GM21515 (cell line): ENCODE measurements around the gene GCKR.
A peak's percentile ranks its signal among the peaks of the same experiment; 100 is the strongest.

Source experiments
- ATAC-seq: cut with Tn5 transposase; IDR thresholded peaks from one replicate; pipeline ENCODE4 v1.9.1; 2021; ENCODE audit not compliant: unreplicated experiment

GCKR gene, protein sequence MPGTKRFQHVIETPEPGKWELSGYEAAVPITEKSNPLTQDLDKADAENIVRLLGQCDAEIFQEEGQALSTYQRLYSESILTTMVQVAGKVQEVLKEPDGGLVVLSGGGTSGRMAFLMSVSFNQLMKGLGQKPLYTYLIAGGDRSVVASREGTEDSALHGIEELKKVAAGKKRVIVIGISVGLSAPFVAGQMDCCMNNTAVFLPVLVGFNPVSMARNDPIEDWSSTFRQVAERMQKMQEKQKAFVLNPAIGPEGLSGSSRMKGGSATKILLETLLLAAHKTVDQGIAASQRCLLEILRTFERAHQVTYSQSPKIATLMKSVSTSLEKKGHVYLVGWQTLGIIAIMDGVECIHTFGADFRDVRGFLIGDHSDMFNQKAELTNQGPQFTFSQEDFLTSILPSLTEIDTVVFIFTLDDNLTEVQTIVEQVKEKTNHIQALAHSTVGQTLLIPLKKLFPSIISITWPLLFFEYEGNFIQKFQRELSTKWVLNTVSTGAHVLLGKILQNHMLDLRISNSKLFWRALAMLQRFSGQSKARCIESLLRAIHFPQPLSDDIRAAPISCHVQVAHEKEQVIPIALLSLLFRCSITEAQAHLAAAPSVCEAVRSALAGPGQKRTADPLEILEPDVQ

DNA sequence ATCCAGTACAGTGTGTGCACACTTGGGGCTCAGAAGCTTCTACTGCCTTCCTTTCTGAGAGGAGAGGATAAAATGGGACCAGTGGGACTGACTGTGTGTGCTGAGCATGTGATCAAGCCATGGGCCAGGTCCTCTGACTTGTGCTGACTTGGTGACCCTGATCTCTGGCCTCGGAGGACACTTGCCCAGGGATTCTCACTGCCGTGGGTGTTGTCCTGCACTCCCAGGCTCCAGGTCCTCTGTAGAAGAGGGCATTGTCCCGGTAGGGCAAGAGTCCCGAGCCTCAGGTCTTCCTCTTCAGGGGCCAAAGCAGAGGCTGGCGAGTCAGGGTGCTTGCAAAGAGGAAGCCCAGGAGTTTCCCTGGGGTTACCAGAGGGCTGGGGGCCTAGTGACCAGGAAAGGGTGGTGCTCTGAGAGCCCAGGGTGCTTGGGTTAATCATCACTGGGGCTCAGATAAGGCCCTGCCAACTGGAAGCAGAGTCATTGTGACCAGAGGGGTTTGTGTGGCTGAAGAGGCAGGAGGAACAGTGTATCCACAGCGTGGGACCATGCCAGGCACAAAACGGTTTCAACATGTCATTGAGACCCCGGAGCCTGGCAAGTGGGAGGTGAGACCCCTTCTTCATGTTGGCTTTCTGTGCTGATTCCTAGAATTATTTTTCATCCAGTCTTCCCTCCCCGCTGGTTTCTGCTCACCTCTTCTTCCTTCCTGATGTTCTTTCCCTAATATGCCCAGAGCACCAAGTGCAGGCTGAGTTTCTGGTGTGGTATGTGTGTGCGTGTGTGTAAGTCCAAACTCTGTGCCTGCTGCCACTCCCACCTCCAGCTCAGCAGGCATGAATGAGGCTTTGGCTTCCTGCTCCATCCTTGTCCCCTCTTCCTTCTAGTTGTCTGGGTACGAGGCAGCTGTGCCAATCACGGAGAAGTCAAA lies at the start of gene GCKR:
Gene GCKR (plus strand): TSS at position 483 of the 931 bp plus-strand sequence. CDS start 66 bp downstream, at position 549.
- no peak for ATAC-seq

DNA sequence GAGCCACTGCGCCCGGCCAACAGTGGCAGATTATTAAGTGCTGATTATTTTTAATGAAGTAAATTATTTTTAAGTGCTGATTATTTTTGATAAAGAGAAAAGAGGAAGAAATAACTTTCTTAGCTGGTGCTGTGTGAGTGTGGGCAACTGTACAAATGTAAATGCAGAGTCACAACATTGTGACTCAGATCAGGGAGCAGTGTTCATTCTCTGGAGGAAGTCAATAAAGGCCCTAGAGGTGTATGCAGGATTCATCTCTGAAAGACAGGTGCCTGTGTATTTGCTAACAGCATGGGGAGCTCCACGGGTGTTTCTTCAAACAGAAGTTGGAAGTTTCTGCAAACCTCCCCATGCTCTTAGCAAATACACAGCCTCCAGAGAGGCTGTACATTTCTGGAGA lies 48.3 kb upstream of the GCKR start:
- no peak for ATAC-seq

DNA sequence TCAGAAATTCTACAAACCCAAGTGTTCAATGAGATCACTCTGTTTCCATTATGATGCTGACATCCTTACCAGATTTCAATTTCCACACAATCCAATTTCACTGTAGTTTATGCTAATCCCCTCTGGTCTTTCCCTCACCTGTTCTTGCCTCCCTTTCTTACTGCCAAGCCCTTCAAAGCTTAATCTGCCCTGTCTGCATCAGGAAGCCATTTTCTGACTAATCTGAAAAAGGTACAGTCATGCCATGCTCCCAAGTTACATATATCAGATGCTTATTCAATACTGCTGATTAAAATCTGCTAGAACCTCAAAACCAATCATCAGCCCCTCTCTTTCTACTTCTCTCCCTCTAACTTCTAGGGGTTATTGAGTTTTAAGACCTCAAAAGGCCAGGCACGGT lies 45.5 kb upstream of the GCKR start:
- ATAC-seq = no peak

DNA sequence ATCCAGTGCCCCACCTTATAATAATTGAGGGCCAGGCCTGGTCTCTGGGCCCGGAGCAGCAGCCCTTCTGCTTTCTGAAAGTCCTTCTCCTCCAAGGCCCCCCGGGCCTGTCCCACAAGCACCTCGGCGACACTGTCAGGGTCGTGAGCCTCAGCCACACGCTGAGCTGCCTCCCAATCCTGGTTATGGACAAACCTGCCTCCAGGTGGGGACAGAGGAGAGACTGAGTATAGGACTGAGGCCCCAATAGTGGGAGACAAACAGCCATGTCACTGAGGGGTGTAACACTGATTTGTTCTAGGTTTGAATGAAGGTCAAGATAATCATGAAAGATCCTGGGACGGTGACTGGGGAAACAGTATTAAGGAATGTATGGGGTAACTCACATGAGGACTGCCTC lies 42.7 kb upstream of the GCKR start:
- no peak for ATAC-seq

DNA sequence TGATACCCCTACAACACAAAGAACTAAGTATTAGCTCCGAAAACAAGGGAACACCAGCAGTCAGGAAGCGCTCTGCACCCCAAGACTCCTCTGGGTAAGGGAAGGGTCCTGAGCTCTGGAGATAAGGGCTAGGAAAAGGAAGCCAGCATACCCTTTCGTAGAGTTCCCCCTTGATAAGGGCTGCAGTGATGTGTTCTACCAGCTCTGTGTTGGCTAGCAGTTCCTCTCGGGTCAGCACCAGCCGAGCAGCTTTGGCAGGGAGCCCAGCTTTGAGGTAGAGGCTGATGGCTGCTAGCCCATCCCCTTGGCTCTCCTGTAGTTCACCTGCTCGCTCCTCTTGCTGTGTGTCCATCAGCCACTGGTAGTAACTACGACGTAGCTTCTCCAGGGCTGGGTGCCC lies 35.5 kb upstream of the GCKR start:
- no peak for ATAC-seq

DNA sequence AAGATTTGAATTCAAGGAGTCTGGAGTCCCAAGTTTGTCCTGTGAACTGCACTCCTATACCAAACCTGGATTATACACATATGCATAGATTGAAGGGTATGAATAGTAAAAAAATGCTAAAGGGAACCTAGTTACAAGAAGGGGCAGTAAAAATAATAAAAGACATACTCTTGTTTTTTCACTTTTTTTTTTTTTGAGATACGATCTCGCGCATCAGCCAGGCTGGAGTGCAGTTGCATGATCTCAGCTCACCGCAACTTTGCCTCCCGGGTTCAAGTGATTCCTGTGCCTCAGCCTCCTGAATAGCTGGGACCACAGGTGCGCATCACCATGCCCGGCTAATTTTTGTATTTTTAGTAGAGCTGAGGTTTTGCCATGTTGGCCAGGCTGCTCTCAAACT lies 32.2 kb upstream of the GCKR start:
- no peak for ATAC-seq

DNA sequence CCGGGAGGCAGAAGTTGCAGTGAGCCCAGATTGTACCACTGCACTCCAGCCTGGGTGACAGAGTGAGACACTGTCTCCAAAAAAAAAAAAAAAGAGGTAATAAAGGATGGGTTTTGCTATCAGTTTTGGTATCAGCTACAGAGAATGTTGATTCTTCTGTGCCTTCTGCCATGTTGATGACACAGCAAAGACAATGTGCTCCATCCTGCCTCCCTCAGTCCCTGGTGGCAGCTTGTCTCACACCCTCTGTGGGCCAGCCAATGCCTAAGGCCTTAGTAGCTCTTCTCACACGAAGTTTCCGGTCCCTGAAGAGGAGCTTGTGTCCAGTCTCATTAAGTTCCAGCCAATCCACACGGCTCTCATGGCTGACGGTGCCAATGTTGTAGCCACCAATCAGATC lies 24.7 kb upstream of the GCKR start:
- no peak for ATAC-seq

DNA sequence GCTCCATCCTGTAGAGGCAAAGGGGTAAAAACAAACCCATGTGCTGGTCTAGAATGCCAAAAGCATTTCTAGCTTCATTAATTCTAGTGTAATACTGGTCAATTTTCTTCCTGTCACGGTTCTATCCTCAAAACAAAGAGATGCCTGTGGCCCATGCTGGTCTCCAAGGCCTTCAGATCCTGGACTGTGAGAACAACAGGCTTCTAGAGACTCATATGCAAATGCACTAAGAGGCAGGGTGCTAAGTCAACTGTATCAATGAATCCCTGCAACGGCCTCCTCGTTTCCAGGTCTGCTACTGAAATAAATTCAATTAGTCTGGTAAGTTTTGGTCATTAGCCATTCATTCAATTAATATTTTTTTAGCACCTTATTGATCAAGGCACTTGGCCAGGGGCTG lies 11.1 kb upstream of the GCKR start:
- no peak for ATAC-seq

DNA sequence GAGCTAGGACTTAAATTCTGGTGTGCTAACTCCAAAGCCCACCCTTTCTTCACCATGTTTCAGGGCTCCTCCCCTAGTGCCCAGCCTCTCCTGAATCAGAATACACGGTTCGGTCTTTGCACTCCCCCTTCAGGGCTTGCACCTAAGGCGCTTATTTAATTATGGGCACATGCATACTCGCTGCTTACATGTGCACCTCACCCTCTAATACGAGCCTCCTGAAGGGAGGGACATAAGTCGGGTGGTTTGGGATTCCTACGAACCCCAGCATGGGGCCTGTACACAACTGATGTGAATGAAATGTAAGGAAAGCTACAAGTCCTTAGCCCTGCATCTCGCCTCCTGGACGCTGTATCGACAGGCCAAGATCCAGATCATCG lies 7.5 kb upstream of the GCKR start:
- ATAC-seq = no peak

DNA sequence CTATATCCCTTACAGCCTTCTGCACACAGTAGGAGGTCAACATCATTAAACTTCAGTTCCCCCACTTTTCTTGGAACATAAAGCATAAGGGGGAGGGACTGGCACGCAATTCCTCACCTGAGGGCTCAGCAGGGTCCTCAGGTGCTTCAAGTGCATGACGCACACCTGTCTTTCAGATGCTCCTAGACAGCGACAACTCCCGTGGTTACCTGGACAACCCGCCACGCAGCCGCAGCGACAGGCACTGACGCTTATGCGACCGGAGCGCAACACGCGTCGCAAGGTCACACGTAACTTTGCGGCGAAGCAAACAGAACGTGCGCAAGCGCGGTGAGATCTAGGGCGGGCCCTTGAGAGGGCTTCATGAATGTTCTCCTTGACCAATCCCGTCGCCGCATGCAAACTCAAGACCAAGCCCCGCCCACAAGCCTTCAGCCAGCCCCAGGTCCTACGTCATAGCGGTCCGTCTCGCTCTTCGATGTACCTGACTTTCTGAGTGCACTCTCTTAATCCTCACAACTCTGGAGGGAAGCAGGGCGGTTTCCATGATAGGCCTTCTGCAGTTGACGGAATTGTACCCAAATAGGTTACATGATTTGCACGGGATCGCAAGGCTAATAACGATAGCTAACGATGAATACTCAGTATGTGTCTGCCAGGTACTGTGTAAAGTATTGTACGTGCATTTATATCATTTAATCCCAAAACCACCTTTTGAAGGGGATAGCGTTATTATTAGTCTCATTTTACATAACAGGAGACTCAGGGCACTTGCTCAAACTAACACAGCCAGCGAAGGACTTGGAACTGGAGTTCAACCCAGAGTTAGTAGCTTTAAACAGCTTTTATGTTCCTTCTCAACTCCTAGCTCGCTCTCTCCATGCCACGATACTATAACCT lies 6.9 kb upstream of the GCKR start, which contains the start of gene IFT172:
Gene IFT172 (minus strand): TSS at position 246 of the 900 bp plus-strand sequence. CDS start 90 bp downstream, at position 156.
- ATAC-seq = peak; percentile 92

DNA sequence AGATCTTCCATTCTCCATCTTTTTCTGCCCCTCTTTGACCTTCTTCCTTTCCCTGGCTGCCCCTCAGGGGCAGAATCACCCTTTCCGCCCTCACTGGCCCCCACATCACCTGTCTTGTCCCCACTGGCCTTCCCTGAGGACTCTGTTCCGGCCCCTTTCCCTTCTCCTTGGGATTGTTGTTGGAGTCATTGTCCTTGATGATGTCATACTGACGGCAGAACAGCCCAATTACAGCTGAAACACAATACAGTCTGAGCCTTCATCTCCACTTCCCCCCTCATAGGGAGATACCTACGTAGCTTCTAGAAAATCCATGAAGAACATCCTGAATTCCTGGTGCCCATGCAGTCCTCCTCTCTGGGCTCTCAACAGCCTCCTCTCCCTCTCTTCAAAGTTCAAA lies 4.1 kb upstream of the GCKR start:
- ATAC-seq = no peak

DNA sequence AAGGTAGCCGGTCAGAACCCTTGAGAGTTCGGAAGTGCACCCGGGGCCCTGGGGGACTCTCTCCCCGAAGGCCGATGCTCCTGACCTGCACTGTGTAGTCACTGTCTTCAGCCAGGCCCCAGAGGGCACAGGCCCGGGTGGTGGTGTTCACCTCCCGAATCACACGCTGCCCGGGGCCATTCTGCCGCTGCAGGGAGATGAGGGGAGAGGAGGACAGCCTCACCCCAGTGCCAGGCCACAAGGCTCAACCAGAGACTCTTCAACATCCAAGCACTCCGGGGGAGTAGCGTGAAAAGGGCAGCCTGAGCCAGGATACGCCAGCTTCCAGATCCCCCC lies 2.7 kb upstream of the GCKR start:
- no peak for ATAC-seq

DNA sequence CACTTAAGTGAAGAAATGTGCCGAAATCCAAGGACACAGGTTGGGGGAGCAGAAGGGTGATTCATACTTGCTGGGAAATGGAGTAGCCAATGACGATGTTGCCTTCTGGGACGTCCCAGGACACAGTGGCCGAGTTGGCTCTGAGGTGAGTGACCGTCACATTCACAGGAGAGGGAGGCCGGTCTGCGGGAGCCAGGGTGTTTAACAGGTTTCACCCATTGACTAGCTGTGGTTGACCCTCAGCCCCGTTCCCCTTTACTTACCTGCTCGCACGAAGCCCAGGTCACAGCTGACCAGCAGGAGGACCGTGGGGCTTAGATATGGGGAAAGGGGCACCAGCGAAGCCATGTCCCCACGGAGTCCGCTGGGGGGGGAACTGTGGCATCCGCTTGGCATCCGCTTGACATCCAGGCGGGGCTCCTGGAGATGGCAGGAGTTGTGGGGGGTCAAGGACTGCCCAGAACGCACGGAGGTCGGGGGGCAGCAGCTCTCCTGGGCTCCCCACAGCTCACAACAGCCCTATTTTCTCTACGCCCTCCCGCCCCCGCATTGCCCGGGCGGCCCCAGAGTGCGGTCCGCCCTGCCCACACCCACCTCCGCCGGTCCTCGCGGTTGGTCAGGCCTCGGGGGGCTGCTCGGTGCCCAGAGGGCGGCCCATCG lies 2.2 kb upstream of the GCKR start:
- ATAC-seq = no peak

DNA sequence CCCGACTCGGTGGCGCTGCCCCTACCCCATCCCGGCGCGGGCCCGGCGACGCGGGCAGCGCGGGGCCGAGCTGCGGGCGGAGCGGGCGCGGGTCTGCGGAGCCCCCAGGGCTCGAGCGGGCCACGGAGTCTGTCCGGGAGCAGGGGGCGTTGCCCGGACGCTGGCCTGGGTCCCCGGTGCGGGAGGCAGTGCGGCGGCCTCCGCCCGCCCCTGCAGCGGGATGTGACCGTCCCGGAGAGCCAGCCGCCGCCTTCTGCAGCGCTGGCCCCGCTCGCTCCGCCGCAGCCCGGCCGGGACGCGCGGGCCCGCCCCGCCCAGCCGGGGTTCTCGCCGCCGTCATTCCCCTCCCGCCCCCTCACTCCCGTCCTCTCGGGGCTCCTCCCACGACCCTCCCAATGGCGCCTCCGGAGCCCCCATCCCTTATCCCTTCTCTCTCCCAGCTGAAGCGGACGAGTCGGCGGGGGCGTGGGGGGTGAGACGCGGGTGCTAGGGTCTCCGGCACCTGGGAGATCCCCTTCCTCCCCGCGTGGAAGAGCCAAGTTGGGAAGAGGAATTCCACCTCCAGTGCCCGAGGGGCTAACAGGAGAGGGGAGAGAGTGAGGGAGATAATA lies 1.6 kb upstream of the GCKR start, which contains the start of gene FNDC4:
Gene FNDC4 (minus strand): TSS at position 257 of the 611 bp plus-strand sequence. CDS start 521 bp downstream, outside the sequence.
- no peak for ATAC-seq

DNA sequence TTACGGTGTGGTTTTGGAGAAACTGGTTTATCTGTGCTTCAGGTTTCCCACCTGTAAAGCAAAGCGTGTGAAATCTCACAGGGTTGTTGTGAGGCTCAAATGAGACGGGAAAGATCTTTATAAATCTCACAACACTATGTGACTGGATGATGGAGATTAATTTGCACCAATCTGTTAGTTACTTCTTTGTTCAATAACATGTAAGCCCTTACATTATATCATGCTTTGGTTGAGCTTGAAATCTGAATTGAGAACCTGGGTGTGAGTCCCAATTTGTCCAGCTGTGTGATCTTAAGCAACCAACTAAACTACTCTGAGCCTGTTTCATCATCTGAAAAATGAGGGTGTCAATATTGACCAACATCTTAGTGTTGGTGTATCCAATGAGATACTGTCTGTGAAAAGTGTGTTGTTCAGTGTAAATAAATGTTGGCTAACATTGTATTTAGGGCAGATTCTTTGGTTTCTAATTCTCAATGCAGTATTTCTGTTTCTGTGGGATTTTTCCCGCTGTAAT lies 741 bp upstream of the GCKR start:
- no peak for ATAC-seq

DNA sequence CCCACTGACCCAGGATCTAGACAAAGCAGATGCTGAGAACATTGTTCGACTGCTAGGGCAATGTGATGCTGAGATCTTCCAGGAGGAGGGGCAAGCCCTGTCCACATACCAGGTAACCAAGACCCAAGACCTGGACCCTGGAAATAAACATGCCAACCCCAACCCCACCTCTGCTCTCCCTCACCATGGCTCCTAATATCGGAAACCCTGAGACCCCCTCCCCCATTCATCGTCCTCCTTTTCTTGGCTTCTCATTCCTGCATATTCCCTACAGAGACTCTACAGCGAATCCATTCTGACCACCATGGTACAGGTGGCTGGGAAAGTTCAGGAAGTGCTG lies 619 bp downstream of the GCKR start:
- no peak for ATAC-seq

DNA sequence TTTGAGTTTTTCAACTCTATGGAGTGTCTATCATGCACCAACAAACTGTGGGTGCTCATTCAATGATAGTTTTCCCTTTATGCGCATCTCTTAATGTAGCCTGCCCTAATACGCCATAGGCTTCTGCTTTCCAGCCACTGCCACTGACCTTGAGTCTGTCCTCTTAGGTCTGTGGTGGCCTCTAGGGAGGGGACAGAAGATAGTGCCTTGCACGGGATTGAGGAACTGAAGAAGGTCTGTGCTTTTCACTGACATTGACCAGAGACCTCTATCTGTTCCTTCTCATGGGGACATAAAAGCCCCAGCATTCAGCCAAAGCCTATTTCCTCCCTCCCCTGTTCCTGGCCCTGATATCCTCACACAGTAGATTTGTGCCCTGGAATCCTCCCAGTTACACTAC lies 2.3 kb downstream of the GCKR start:
- ATAC-seq = no peak

DNA sequence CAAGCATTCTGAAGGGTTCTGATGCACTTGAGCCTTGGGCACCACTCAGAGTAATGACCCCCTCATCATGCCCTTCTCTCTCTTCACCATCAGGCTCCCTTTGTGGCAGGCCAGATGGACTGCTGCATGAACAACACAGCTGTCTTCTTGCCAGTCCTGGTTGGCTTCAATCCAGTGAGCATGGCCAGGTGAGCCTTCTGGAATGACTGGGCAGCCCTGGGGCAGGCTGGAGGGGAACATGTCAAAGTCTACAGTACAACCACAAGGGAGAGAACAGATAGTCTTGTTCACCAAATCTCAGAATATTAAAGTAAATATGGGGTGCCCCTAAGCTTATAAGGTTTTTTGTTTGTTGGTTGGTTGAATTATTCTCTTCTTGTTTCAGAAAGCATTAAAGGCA lies 4.4 kb downstream of the GCKR start:
- ATAC-seq = no peak

DNA sequence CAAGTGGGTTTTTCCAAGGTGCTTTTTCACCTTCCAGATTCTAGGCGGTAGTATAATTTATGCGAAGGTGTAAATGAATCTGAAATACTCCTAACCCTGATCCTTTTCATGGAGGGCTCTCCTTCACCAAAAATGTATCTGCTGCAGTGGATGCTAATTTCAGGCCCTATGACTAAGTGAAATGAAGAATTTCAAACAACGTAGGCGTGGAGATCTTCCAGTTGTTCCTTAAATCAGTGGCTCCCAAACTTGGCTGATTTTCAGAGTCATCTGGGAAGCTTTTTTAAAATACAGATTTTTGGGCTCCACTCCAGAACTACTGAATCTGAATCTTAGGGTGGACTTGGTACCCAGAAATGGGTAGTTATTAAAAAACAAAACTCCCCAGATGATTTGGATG lies 5.5 kb downstream of the GCKR start:
- no peak for ATAC-seq
